SKM-1 treated with dmso at 0.1 percent for 144 hours (cell line): Measurements from ENCODE around the gene SCGB3A1.

Source experiments
- DNase-seq: peaks from one replicate; lab custom pipeline; 2025; ENCODE audit not compliant: unreplicated experiment; lab: John Stamatoyannopoulos, UW

Gene SCGB3A1

DNA sequence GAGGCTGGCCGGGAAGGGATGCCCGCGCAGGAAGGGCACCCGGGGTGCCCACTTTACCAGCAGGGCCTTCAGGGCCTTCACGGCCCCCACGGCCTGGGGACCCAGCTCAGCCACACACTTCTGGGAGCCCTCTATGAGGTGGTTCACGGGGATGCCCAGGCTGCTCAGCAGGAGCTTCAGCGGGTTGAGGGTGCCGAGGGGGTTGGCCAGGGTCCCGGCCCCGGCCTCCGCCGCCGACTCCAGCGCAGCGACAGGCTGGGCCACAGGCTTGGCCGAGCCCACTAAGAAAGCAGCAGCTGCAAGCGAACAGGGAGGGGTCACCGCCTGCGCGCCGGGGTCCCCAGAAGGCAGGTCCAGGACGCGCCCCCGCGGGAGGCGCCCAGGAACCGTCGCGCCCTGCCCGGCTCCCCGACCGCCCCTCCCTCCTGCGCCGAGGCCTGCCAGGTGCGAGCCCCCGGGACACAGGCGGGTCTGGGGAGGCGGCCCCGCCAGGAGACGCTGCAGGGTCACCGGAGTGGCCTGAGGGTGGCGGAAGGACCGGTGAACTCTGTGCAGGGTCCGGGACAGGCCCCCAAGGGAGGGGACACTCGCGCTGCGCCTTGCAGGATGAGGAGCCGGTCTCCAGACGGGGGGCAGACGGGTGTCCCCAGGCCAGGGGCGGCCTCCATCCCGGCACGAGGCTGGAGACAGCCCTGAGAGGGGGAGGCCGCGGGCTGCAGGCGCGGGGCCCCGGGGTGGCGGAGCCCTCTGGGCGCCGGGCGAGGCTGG lies 572 bp downstream of the SCGB3A1 start:
- no peak for DNase-seq

- DNase-seq: no peak
Measured at GRCh38 chr5:180589771-180590542, 1.3 kb downstream of the SCGB3A1 start.

- no peak for DNase-seq
Measured at GRCh38 chr5:180586870-180587269, 4.4 kb downstream of the SCGB3A1 start.

GRCh38 chr5:180586204-180586603 lies 5.1 kb downstream of the SCGB3A1 start:
- no peak for DNase-seq

GRCh38 chr5:180583738-180584137 lies 7.6 kb downstream of the SCGB3A1 start:
- DNase-seq: no peak

DNA sequence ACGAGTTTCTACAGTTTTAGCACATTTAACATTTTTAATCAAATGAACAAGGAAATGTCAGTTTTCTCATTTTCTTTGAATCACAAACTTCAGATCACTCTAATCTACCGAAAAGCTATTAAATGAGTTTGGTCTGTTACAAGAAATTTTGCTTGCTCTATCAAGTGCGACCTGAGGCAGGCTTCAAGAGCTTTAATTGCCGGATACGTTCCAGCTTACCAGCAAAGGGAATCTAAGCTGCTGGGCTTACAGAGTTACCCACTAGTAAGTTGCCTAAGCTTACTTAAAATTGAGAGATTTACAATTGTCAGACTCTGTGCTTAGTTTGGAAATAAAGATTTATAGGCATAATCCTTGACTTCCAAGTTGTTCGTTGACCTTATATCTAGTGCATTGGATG lies 10.6 kb downstream of the SCGB3A1 start:
- no peak for DNase-seq

DNA sequence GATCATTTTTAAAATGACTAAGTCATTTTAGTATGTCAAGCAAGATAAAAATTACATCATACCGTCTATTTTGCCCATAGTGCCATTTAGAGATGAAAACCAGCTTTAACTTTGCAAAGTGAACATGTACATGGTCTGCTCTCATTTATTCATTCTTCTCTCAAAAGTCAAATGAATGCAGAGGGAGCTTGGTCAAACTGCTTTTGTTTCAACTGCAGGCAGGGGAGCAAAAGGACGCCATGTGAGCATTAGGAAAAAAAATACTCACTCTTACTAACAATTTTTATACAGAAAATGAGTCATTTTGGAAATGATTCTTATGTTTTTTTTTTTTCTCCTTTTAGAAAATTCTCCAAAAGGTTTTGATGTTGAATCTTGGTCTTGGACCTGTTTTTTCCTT lies 15.7 kb downstream of the SCGB3A1 start:
- DNase-seq: no peak

DNA sequence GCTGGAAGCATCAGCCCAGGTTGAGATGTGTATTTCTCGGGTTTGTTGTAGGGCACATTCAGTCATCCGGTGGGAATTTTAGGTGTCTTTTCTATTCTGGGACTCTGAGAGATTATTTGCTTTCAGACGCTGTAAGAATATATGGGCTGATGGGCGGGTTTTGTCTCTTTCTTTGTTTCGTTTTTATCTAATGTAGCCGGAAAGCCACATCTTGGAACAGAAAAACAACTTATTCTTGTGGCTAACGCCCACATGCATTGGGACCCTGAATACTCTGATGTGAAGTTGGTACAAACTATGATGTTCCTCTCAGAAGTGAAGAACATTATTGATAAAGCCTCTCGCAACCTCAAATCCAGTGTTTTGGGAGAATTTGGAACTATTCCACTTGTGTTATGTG lies 22.4 kb downstream of the SCGB3A1 start:
- no peak for DNase-seq

DNA sequence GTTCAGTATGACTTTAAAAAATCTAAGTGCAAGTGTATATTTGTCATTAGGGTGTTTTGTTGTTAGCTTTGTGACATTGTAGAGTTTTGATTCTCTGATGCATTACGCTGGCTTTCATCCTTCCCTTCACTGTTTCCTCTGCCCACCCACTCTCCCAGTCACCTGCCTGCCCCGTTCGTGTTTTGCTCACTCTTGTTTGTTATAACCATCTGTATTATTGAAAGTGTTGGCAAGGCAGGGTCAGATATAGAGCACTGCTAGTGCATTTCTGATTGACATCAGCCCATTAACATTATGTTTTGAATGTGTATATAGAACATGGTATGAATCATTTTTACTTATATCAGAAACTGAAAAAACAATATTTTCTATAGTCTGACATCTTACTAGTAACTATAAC lies 27.3 kb downstream of the SCGB3A1 start:
- no peak for DNase-seq

DNA sequence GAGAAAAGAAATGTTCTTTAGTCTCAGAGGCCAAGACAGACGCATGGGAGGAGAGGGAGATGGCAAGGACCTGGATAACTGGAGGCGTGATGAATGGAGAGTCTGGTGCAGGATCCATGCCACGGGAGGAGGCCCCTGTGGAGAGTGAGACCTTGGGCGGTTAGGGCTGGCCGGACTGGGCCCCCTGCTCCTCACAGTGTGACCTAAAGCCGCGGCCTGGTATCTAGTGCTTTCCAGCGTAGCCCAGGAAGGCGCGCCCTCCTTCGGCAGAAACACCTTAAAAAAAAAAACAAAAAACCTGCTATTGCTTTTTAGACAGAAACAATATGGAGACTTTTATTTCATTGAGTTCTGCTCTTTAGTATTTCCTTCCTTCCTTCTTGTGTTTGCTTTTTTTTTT lies 33.1 kb downstream of the SCGB3A1 start:
- DNase-seq: no peak

DNA sequence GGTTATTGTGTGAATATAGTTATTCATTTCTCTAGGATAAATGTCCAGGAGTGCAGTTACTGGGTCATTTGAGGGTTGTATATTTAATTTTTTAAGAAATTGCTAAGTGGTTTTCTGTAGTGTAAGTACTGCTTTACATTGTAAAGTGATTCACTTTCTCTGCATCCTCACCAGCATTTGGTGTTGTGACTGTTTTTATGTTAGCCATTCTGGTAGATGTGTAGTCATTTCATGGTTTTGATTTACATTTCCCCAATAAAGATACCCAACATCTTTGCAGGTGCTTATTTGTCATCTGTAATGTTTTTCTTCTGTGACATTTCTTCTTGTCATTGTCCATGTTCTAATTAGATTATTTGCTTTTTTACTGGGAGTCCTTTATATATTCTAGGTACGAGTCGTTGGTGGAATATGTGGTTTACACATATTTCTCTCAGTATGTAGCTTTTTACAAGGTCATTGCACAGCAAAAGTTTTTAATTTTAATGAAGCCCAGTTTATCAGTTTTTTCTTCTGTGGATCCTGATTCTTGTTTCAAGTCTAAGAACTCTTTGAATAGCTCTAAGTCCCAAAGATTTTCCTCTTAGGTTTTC lies 34.0 kb downstream of the SCGB3A1 start:
- DNase-seq: no peak

DNA sequence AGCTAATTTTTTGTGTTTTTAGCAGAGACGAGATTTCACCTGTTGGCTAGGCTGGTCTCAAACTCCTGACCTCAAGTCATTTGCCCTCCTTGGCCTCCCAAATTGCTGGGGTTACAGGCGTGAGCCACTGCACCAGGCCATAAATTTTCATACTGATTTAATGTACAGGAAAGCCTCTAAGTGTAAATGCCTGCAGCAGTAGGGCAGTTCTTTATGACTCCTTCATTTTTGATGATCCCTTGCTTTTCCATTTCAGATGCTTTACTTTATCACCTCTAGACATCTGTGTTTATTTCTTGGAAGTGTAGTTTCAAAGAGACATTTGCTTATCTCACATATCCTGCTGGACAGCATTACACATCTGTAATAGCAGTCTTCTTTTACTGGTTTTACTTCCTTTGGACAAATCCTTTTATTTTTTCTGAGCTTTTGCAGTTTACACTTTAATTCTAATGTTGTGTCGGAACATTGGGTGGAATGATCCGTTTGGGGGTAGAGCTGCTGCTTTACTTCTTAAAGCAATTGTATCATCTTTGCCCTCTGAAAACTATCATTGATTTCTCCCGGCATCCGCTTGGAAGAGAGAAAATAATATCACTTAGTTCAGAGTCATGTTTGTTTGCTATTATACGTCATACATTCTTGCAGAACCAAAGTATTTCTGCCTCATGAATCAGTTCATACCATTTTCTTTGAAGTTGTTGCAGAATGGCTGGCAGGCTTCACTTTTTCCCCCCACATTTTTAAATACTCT lies 36.0 kb downstream of the SCGB3A1 start:
- no peak for DNase-seq

- no peak for DNase-seq
Measured at GRCh38 chr5:180553530-180553929, 37.8 kb downstream of the SCGB3A1 start.

GRCh38 chr5:180548563-180548962 lies 42.7 kb downstream of the SCGB3A1 start:
- no peak for DNase-seq

GRCh38 chr5:180545248-180545647 lies 46.1 kb downstream of the SCGB3A1 start:
- no peak for DNase-seq

GRCh38 chr5:180541710-180542109 lies 49.6 kb downstream of the SCGB3A1 start:
- DNase-seq: no peak
